Cardiac muscle cell (in vitro differentiated cells and primary cell): Measurements from ENCODE around the gene NAA35. TPM values are rescaled to one million over a fixed set of nuclear protein-coding genes. Genes with fewer than 3 reads are reported as not detected.
A peak's percentile ranks its signal among the peaks of the same experiment; 100 is the strongest.

Source experiments
- DNase-seq, 2 donors: peaks; one replicate each; pipeline versions ENCODE4 v3.0.0 to v3.0.0-alpha.2; 2010 to 2017; ENCODE audit warnings: low read depth in 1 of 2, low spot score in 1 of 2
- H3K27ac ChIP-seq: fragments of 200-600 bp; sonication (generic); 2 replicates; pipeline ENCODE4 v1.5.1; 2016
- H3K27me3 ChIP-seq: fragments of 200-600 bp; sonication (generic); 2 replicates; pipeline ENCODE4 v1.6.0; 2016; ENCODE audit warnings: control low read depth
- H3K36me3 ChIP-seq: fragments of 200-600 bp; sonication (generic); 2 replicates; pipeline ENCODE4 v1.5.1; 2016; ENCODE audit warnings: control low read depth
- H3K4me1 ChIP-seq: fragments of 200-600 bp; sonication (generic); 2 replicates; pipeline ENCODE4 v1.8.1; 2017; ENCODE audit warnings: low read depth, mild to moderate bottlenecking, mixed run types
- H3K4me3 ChIP-seq: fragments of 200-600 bp; sonication (generic); 2 replicates; pipeline ENCODE4 v1.5.1; 2016; ENCODE audit warnings: mild to moderate bottlenecking
- H3K9me3 ChIP-seq: fragments of 200-600 bp; sonication (generic); 2 replicates; pipeline ENCODE4 v1.5.1; 2017; ENCODE audit warnings: low read depth, mild to moderate bottlenecking, control low read depth
- CTCF ChIP-seq: IDR thresholded peaks from 2 replicates; pipeline ENCODE4 v1.5.1; 2012; ENCODE audit warnings: low read depth, mild to moderate bottlenecking, low read length
- polyA plus RNA-seq: library from polyadenylated mRNA; unstranded; fragments of >200 nt; fragmentation: Nextera tagmentation; extraction: Ambion mirVana; gene quantifications from 2 replicates; pipeline ENCODE4 v1.2.1, GENCODE V29; 2016
- total RNA-seq: library from RNA; depleted of rRNA; stranded (reverse); fragments of >200 nt; gene quantifications from 2 replicates; pipeline ENCODE4 v1.2.3, GENCODE V29; 2016

NAA35 gene
- total and polyA plus RNA-seq, 2 experiments from 2014 or later: 31.5 to 32.4 TPM

DNA sequence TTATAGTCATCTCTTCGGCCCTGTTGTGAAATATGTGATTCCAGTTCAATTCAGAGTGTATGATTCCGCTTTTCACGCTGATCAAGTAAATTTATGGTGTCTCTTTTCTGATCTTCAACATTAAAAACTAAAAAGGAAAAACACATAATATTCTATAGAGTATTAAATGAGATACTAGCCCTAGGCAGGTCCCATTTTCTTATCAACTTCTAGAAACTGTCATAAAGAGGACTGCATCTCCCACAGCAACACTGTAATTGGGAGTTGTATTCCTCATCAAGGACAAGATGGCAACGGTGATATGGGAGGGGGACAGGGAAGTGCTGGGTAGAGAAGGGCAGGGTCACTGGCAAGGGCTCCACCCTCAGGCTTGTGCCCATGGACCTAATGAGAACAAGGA, 86.8 kb downstream of the NAA35 start:
- Histone ChIP-seq H3K36me3 (peaks cover 20% of the 10 kb centered on the region), H3K27me3 (no peaks in the 10 kb centered on the region), H3K4me3 (no peak overlapping the region), H3K9me3 (no peaks in the 10 kb centered on the region), H3K4me1 (no peaks in the 10 kb centered on the region), H3K27ac (peak overlapping the region; percentile 51)
- no peak for DNase-seq
- no peak for TF ChIP-seq CTCF

- H3K27me3 ChIP-seq: no peaks in the 10 kb centered on the region
- TF ChIP-seq CTCF: peak; percentile 66
- H3K27ac ChIP-seq: no peak overlapping the region
- no peaks in the 10 kb centered on the region for H3K9me3 ChIP-seq
- no peak overlapping the region for H3K4me3 ChIP-seq
- peak; percentile 65 to 69 for DNase-seq
- peaks cover 21% of the 10 kb centered on the region for H3K36me3 ChIP-seq
- H3K4me1 ChIP-seq: no peaks in the 10 kb centered on the region
Observed at GRCh38 chr9:86034863-86035734, 94.2 kb downstream of the NAA35 start.

DNA sequence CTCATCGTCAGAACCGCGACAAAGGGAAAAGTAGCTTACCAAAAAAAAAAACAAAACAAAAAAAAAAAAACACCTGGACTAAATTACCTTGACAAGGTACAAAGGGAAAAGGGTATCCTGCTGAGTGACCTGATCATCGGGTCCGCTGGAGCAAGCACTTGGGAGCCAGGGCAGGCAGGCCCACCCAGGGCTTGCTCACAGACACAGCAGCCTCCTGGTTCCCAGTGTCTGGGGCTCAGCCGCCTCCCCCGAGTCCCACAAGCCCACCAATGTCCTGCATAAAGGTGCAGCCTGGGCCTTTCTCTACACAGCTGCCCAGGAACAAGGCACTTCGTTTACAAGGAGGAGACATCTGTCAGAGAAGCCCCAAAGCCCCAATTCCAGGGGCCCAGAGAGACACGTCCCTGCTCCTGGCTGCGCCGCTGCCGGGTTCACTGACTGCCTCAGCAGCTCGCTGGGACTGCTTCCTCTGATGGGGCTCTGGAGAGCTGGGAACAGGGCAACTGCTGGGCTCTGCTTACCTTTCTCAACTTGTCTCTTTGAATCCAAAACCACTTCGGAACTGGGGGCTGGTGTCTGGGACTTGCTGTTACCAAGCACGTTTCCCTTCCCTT, 95.0 kb downstream of the NAA35 start:
- no peak for DNase-seq

GRCh38 chr9:86036555-86036954, 95.6 kb downstream of the NAA35 start:
- Histone ChIP-seq H3K36me3 (peaks cover 21% of the 10 kb centered on the region), H3K9me3 (no peaks in the 10 kb centered on the region), H3K4me1 (peaks cover 7% of the 10 kb centered on the region), H3K27ac (no peak overlapping the region), H3K4me3 (no peak overlapping the region), H3K27me3 (no peaks in the 10 kb centered on the region)
- no peak for TF ChIP-seq CTCF
- no peak for DNase-seq

More for the DNA sequence above, 95.0 kb downstream of the NAA35 start:
- TF ChIP-seq CTCF: no peak
- H3K9me3 ChIP-seq: no peaks in the 10 kb centered on the region
- H3K27me3 ChIP-seq: no peaks in the 10 kb centered on the region
- H3K4me3 ChIP-seq: no peak overlapping the region
- H3K36me3 ChIP-seq: peaks cover 21% of the 10 kb centered on the region
- H3K4me1 ChIP-seq: peaks cover 4% of the 10 kb centered on the region
- no peak overlapping the region for H3K27ac ChIP-seq

DNA sequence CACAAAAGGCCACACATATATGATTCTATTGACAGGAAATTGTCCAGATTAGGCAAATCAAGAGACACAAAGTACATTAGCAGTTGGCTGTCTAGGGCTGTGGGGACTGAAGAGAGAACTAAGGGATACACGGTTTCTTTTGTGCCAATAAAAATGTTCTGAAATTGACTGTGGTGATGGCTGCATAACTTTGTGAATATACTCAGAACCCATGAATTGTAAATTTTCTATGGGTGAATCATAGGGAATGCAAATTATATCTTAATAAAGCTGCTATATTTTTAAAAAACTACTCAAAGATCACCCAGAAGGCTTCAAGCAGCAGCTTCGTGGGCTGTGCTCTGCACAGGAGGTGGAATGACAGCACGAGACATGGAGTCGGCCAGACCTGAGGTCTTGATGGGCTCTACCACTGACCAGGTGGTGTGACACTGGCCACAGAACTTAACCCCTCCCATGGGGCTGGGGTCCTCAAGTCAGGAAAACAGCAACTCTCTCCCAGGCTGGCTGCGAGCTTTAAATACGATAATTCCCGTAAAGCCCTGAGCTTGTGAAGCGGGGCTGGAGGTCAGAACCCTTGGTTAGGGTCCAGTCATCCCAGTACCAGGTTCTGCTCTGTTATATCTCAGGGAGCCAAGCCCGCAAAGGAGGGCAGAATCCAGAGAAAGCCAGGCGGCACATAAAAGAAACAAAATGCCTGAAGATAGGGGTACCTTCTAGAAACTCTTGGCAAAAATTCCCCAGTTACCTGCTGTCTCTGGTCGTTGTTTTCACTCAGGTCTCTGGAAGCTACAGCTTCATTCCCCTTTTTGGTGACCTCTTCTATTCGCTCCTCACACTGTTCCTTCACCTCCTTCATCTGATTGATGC, 99.3 kb downstream of the NAA35 start:
- Histone ChIP-seq H3K27ac (no peak overlapping the region), H3K27me3 (no peaks in the 10 kb centered on the region), H3K4me1 (peaks cover 7% of the 10 kb centered on the region), H3K4me3 (no peak overlapping the region), H3K36me3 (no peaks in the 10 kb centered on the region), H3K9me3 (no peaks in the 10 kb centered on the region)
- no peak for TF ChIP-seq CTCF
- DNase-seq: no peak
